Calu3 (cell line): Measurements from ENCODE around the gene NR1D2. TPM values are rescaled to one million over a fixed set of nuclear protein-coding genes. Genes with fewer than 3 reads are reported as not detected.

Source experiments
- BruUV-seq: library from RNA; stranded (reverse); fragments of 400-500 nt; replicated peaks from 2 replicates; lab custom pipeline; 2021; lab: Mats Ljungman, UMichigan
- CTCF ChIA-PET: fragments of 300-600 bp; sonication (Branson Sonifier 250); formaldehyde crosslinking; loops from one replicate; lab custom pipeline; 2022; ENCODE audit warnings: antibody characterized with exemption; lab: Charles Lee
- DNase-seq: peaks from one replicate; pipeline ENCODE4 v3.0.0; 2022
- H3K27ac Mint-ChIP-seq: one replicate; pipeline ENCODE4 v1.8.0; 2022; ENCODE audit warnings: mixed read lengths; ENCODE audit not compliant: unreplicated experiment
- H3K27me3 Mint-ChIP-seq: one replicate; pipeline ENCODE4 v1.8.0; 2022; ENCODE audit warnings: mixed read lengths; ENCODE audit not compliant: unreplicated experiment
- H3K36me3 Mint-ChIP-seq: one replicate; pipeline ENCODE4 v1.8.0; 2022; ENCODE audit warnings: mild to moderate bottlenecking, moderate library complexity, mixed read lengths; ENCODE audit not compliant: insufficient read depth, unreplicated experiment
- H3K4me1 Mint-ChIP-seq: one replicate; pipeline ENCODE4 v1.8.0; 2022; ENCODE audit warnings: mild to moderate bottlenecking, low read depth, mixed read lengths; ENCODE audit not compliant: unreplicated experiment
- H3K4me3 Mint-ChIP-seq: one replicate; pipeline ENCODE4 v1.8.0; 2022; ENCODE audit warnings: mild to moderate bottlenecking, low read depth, moderate library complexity, mixed read lengths; ENCODE audit not compliant: unreplicated experiment
- H3K9me3 Mint-ChIP-seq: one replicate; pipeline ENCODE4 v1.8.0; 2022; ENCODE audit warnings: low read depth, mixed read lengths; ENCODE audit not compliant: unreplicated experiment
- CTCF ChIP-seq: fragments of 200-600 bp; IDR thresholded peaks from one replicate; pipeline ENCODE4 v1.8.0; 2022; ENCODE audit warnings: antibody characterized with exemption; ENCODE audit not compliant: unreplicated experiment
- intact Hi-C: fragments of 100-400 bp; cut with micrococcal nuclease; formaldehyde crosslinking; loops from one replicate; pipeline ENCODE4 v1.10.0; 2022; ENCODE audit not compliant: unreplicated experiment
- total RNA-seq: library from RNA; stranded (reverse); gene quantifications from 2 replicates; pipeline ENCODE4 v1.2.3, GENCODE V29; 2022

NR1D2 gene
- total RNA-seq, 1 experiment from 2014 or later, result 18.9 TPM

- BruUV-seq, result no TSS peak
- DNase-seq, result no peak
- intact Hi-C loops, result no loop called here
- no peak overlapping the region for H3K4me3 Mint-ChIP-seq
- H3K9me3 Mint-ChIP-seq, result peaks cover 2% of the 10 kb centered on the region
- H3K27ac Mint-ChIP-seq, result no peak overlapping the region
- TF ChIP-seq CTCF, result no peak
- CTCF ChIA-PET, result no interaction called here
- H3K4me1 Mint-ChIP-seq, result peaks cover 15% of the 10 kb centered on the region
- H3K27me3 Mint-ChIP-seq, result peaks cover 20% of the 10 kb centered on the region
- H3K36me3 Mint-ChIP-seq, result peaks cover 19% of the 10 kb centered on the region
These were observed 4.3 kb upstream of the NR1D2 start for GRCh38 chr3:23940775-23941174.

GRCh38 chr3:23941440-23941839 lies 3.6 kb upstream of the NR1D2 start:
- H3K4me3 Mint-ChIP-seq, result no peak overlapping the region
- H3K27me3 Mint-ChIP-seq, result peaks cover 20% of the 10 kb centered on the region
- no peak for TF ChIP-seq CTCF
- no peak overlapping the region for H3K27ac Mint-ChIP-seq
- H3K9me3 Mint-ChIP-seq, result peaks cover 2% of the 10 kb centered on the region
- no TSS peak for BruUV-seq
- intact Hi-C loops, result no loop called here
- no peak for DNase-seq
- H3K4me1 Mint-ChIP-seq, result peaks cover 15% of the 10 kb centered on the region
- CTCF ChIA-PET, result interaction anchor here (0.6 kb wide), 1 partner anchor 13 kb away, joined by 5 read pairs; no protein-coding TSS in a partner anchor
- peaks cover 25% of the 10 kb centered on the region for H3K36me3 Mint-ChIP-seq

GRCh38 chr3:23942546-23942945 lies 2.5 kb upstream of the NR1D2 start:
- Mint-ChIP-seq H3K4me3 (no peak overlapping the region), H3K36me3 (peaks cover 35% of the 10 kb centered on the region), H3K4me1 (peaks cover 23% of the 10 kb centered on the region), H3K9me3 (peaks cover 2% of the 10 kb centered on the region), H3K27me3 (peaks cover 20% of the 10 kb centered on the region), H3K27ac (no peak overlapping the region)
- no peak for TF ChIP-seq CTCF
- CTCF ChIA-PET, result interaction anchor here (0.7 kb wide), 1 partner anchor 216 kb away, joined by 3 read pairs; no protein-coding TSS in a partner anchor
- no peak for DNase-seq
- no TSS peak for BruUV-seq
- intact Hi-C loops, result no loop called here

DNA sequence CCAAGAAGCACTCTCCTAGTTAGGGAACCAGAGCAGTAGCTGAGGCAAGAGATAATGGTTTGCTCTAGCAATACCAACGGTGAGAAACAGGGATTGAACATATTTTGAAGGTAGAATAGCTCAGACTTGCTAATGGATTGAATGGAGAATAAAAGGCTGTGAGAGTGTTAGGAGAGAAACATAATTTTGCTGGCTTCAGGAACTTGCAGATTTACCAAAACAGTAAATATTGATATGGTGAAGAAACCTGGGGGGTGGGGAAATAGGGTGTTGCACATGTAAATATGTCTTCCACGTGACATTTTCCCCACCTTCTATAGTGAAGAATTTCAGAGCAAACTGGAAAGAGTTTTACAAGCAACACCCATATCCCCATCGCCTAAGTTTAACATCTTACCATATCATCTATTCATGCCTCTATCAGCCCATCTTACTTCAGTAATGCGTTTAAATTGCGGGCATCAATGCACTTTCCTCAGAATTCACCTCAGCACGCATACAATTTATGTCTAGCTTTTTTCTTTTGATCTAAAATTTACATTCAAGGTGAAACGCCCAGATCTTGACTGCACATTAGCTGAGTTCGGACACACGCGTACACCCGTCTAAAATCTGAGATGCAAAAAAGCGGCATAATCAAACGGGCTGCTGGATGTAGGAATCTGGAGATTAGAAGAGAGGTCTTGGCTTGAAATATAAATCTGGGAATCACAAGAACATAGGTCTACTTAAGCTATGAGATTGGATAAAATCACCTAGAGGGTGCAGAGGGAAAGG lies 891 bp upstream of the NR1D2 start:
- CTCF ChIA-PET, result interaction anchor here (1.1 kb wide), 1 partner anchor 56 kb away, joined by 3 read pairs; no protein-coding TSS in a partner anchor
- peak overlapping the region; percentile 70 for H3K4me3 Mint-ChIP-seq
- no peak for DNase-seq
- H3K36me3 Mint-ChIP-seq, result peaks cover 39% of the 10 kb centered on the region
- peaks cover 20% of the 10 kb centered on the region for H3K27me3 Mint-ChIP-seq
- TF ChIP-seq CTCF, result no peak
- intact Hi-C loops, result loop anchor here (2.0 kb wide), 1 partner anchor 17 kb away; no protein-coding TSS in a partner anchor
- BruUV-seq, result TSS peak; percentile 60
- H3K27ac Mint-ChIP-seq, result peak overlapping the region; percentile 98
- peaks cover 35% of the 10 kb centered on the region for H3K4me1 Mint-ChIP-seq
- H3K9me3 Mint-ChIP-seq, result no peaks in the 10 kb centered on the region
